Measurements from ENCODE around the gene SLC38A8. TPM values are rescaled to one million over a fixed set of nuclear protein-coding genes. Genes with fewer than 3 reads are reported as not detected.

The SLC38A8 gene
- total RNA-seq, 2 experiments from 2014 or later, result not detected

DNA sequence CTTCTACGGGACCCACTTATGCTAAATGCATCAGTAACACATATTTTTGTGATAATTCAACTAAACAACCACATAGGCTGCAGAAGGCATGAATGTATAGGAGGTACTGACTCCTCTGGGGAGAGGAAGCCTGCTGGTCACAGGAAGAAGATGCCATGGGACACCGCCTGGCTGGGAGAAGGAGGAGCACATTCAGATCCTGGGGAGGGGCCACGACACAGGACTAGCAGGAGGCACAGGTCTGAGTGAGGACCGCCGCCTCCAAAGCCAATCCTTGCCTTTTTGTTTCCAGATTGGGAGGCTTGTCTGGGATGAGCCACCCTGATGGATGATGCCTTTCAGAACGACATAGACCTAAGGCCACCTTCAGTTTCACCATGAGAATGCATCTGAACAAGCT, 39.5 kb upstream of the SLC38A8 start:
- H3K4me1 Mint-ChIP-seq, result peaks cover 19% of the 10 kb centered on the region
- no peaks in the 10 kb centered on the region for H3K9me3 Mint-ChIP-seq

DNA sequence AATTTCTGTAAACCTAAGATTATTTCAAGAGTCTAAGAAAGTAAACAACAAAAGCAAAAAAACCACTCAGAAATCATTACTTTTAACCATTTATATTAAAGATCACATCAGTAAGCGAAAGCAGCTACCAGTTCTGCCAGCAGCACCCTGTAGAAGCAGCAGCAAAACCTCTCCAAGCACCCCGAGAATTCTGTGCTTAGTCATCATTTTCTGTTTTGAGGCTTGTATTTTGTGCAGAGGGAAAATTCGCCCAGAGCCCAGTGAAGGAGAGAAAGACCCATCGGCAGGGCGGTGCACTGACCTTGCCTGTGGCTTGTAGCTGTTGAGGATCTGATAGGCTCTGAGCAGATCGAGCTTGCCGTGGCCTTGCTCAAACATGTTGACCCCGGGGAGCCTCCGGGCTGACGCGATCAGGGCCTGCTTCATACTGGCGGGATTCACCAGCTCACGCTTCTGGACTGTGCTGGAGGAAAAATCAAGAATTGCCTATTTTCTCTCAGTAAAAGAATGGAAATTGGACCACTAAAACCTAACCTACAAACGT, 38.9 kb upstream of the SLC38A8 start:
- no peak for DNase-seq
- H3K27ac Mint-ChIP-seq, result no peak overlapping the region
- peaks cover 14% of the 10 kb centered on the region for H3K4me1 Mint-ChIP-seq
- H3K9me3 Mint-ChIP-seq, result no peaks in the 10 kb centered on the region
- peaks cover 31% of the 10 kb centered on the region for H3K36me3 Mint-ChIP-seq (ENCODE audit: low read depth)
- no peak overlapping the region for H3K4me3 Mint-ChIP-seq
- H3K27me3 Mint-ChIP-seq, result no peaks in the 10 kb centered on the region
- ChIA-PET CTCF (interaction anchor here (1.3 kb wide), 1 partner anchor 105 kb away, joined by 6 read pairs; the partner anchor contains the start of gene TAF1C), POLR2A (no interaction called here)

More for the DNA sequence above, 39.5 kb upstream of the SLC38A8 start:
- Mint-ChIP-seq H3K27me3 (no peaks in the 10 kb centered on the region), H3K36me3 (ENCODE audit: low read depth) (peaks cover 33% of the 10 kb centered on the region), H3K4me3 (no peak overlapping the region), H3K27ac (no peak overlapping the region)
- CTCF ChIA-PET, result interaction anchor here (1.3 kb wide), 1 partner anchor 105 kb away, joined by 6 read pairs; the partner anchor contains the start of gene TAF1C
- DNase-seq, result no peak
- POLR2A ChIA-PET, result no interaction called here

DNA sequence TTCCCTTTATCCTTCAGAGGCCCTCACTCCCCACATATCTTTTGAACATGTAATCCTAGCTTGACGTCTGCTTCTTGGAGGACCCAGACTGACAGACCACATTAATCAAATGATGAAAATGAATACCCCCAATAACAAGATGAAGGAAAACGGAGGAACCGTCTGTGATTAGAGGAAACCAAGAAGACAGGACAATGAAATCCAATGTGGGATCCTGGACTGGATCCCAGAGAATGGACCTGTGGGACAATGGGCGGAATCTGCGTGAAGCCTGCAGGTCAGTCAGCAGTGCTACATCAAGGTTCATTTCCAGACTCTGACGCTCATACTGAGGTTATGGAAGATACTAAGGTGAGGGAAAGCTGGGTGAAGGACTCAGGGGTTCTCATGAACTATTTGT, 38.2 kb upstream of the SLC38A8 start:
- ChIA-PET POLR2A (no interaction called here), CTCF (interaction anchor here (1.3 to 2.0 kb wide), 2 partner anchors 15 to 106 kb away, joined by 5 to 6 read pairs; partner anchors contain the start of gene TAF1C)
- Mint-ChIP-seq H3K4me1 (peaks cover 7% of the 10 kb centered on the region), H3K27me3 (no peaks in the 10 kb centered on the region), H3K36me3 (ENCODE audit: low read depth) (peaks cover 24% of the 10 kb centered on the region), H3K9me3 (no peaks in the 10 kb centered on the region), H3K4me3 (no peak overlapping the region), H3K27ac (no peak overlapping the region)
- no peak for DNase-seq

DNA sequence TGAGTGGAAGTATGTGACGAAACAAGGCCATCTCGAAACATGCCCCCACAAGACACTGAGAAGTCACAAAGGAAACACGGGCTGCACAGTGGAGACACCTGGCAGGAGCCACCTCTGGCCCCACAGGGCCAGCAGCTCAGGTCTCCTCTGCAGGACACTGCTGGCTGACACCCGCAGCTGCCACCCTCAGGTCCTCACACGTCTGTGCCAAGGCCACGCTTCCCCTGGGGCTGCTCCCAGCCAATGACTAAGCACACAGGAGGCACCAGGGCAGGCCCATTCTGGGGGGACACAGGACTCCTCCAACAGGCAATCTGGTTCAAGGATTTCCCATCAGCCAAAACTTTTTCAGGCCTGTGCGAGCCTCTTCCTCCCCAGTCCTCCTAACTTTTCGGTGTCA, 37.8 kb upstream of the SLC38A8 start:
- DNase-seq, result no peak
- Mint-ChIP-seq H3K9me3 (no peaks in the 10 kb centered on the region), H3K27ac (no peak overlapping the region), H3K27me3 (no peaks in the 10 kb centered on the region), H3K4me1 (peaks cover 6% of the 10 kb centered on the region), H3K4me3 (no peak overlapping the region), H3K36me3 (ENCODE audit: low read depth) (peaks cover 25% of the 10 kb centered on the region)
- ChIA-PET POLR2A (no interaction called here), CTCF (interaction anchor here (0.8 to 2.0 kb wide), 2 partner anchors 14 to 106 kb away, joined by 3 to 5 read pairs; partner anchors contain the start of gene TAF1C)

DNA sequence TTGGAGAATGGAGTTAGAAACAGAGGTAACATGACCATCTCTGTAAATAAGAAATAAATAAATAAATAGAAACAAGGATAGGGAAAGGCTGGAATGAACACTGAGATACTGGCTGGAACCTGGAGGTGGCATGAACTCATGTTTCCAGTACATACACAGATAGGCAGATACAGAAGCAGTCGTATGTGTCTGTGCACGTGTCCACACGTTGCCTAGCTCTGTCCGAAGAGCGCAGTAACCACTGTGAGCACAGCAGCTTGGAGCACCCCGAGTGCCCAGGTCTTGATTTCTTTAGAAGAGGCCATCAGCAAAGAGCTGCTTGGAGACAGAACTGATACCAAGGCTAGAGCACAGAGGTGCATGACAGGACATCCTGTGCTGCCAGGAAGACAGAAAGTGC, 37.1 kb upstream of the SLC38A8 start:
- Mint-ChIP-seq H3K4me1 (peaks cover 1% of the 10 kb centered on the region), H3K27me3 (no peaks in the 10 kb centered on the region), H3K9me3 (no peaks in the 10 kb centered on the region), H3K27ac (no peak overlapping the region), H3K36me3 (ENCODE audit: low read depth) (peaks cover 25% of the 10 kb centered on the region), H3K4me3 (no peak overlapping the region)
- ChIA-PET POLR2A (no interaction called here), CTCF (interaction anchor here (0.8 to 2.0 kb wide), 2 partner anchors 14 to 106 kb away, joined by 3 to 5 read pairs; partner anchors contain the start of gene TAF1C)
- no peak for DNase-seq

DNA sequence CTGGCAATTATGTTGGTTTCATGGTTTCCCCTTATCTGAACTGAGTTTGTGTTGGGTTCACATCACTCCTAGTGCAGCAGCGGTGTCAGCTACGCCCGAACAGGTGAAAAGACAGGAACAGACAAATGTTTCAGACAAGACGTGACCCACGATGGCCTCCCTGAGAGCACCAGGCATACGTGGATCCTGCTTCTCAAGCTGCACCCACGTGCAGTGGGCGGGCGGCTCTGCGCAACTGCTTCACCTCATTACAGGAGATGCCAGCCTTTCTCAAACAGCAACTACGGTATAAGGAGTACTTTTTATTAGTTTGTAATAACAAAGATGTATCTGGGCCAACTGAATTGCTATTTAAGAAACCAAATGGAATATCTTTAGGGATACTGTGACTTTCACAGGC, 32.8 kb upstream of the SLC38A8 start:
- H3K36me3 Mint-ChIP-seq (ENCODE audit: low read depth), result peaks cover 22% of the 10 kb centered on the region
- ChIA-PET POLR2A (no interaction called here), CTCF (interaction anchor here (1.3 kb wide), 1 partner anchor 12 kb away, joined by 4 read pairs; no protein-coding TSS in a partner anchor)
- H3K27me3 Mint-ChIP-seq, result no peaks in the 10 kb centered on the region
- DNase-seq, result no peak
- no peak overlapping the region for H3K27ac Mint-ChIP-seq
- H3K4me3 Mint-ChIP-seq, result no peak overlapping the region
- no peaks in the 10 kb centered on the region for H3K4me1 Mint-ChIP-seq
- H3K9me3 Mint-ChIP-seq, result no peaks in the 10 kb centered on the region

DNA sequence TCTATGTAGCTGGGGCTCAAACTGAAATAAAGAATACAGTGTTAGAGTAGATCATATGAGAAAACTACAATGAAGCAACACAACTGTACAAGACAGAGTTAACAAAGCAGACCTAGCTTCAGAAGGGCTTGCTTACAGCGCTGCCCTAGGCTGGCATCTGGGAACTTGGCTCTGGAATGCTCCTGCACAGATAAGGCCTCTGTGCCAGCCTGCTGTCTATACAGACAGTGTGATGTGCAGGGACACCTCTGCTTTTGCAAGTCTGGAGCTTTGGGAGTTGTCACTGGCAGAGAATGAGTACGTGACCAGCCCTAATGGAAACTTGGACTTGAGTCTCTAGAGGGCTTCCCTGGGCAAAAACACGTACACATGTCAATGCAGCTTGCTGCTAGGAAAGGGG, 32.1 kb upstream of the SLC38A8 start:
- ChIA-PET POLR2A (interaction anchor here (0.6 kb wide), 1 partner anchor 15 kb away, joined by 3 read pairs; no protein-coding TSS in a partner anchor), CTCF (interaction anchor here (1.3 kb wide), 1 partner anchor 12 kb away, joined by 4 read pairs; no protein-coding TSS in a partner anchor)
- Mint-ChIP-seq H3K4me1 (no peaks in the 10 kb centered on the region), H3K9me3 (no peaks in the 10 kb centered on the region), H3K27me3 (no peaks in the 10 kb centered on the region), H3K36me3 (ENCODE audit: low read depth) (peaks cover 25% of the 10 kb centered on the region), H3K27ac (no peak overlapping the region), H3K4me3 (no peak overlapping the region)
- no peak for DNase-seq

DNA sequence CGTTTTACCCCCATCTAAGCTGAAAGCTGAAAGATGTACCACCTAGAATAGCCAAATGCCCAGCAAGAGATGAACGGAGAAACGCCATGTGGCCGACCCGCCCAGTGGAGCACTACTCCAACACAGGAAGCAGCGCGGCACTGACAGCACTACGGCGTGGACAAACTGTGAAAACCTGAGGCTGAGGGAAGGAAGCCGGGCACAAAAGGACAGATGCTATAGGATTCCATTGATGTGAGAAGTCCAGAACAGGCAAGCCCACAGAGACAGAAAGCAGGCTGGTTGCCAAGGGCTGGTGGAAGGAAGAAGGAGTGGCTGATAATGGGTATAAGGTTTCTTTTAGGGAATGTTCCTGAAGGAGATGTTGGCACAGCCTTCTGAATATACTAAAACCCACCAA, 29.4 kb upstream of the SLC38A8 start:
- DNase-seq, result no peak
- H3K36me3 Mint-ChIP-seq (ENCODE audit: low read depth), result peaks cover 38% of the 10 kb centered on the region
- no peaks in the 10 kb centered on the region for H3K27me3 Mint-ChIP-seq
- ChIA-PET CTCF (no interaction called here), POLR2A (no interaction called here)
- H3K4me1 Mint-ChIP-seq, result no peaks in the 10 kb centered on the region
- no peak overlapping the region for H3K27ac Mint-ChIP-seq
- H3K4me3 Mint-ChIP-seq, result no peak overlapping the region
- no peaks in the 10 kb centered on the region for H3K9me3 Mint-ChIP-seq

DNA sequence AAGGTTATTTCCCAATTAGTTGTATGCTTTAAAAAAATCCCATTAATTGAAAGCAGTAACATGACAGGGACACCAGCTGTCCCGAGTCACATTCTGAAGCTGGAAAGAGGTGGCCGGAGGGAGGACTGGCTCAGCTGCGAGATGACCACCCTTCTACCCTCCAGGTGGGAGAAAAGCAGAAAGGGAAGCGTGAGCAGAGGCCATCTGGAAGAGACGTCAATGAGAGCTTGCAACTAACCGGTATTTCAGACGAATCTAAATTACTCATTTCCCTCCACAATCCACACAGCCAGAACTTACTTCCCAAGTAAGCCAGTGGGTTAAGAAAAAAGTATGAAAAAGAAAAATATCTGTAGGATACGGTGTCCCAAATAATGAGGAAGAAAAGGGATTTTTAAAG, 28.5 kb upstream of the SLC38A8 start:
- H3K27me3 Mint-ChIP-seq, result no peaks in the 10 kb centered on the region
- H3K27ac Mint-ChIP-seq, result no peak overlapping the region

DNA sequence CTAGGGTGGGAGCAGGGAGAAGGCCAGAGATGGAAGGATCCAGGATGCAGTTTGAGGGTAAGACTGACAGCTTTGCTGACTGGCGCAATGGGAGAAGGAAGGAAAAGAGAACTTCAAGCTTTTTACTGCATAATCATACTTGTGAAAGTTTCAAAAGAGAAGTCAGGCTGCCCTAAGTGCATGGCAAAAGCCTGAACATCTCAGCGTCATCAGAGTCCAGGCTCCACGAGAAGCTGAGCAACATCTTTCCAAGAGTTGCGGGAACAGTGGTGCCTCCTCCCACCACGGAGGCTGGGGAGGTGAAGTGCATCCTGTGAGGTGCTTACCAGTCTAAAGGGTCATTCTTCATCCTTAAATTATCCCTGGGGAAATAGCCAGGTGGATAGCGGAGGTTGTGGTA, 26.9 kb upstream of the SLC38A8 start:
- Mint-ChIP-seq H3K4me1 (peaks cover 2% of the 10 kb centered on the region), H3K9me3 (no peaks in the 10 kb centered on the region)
- POLR2A ChIA-PET, result no interaction called here

More for the DNA sequence above, 28.5 kb upstream of the SLC38A8 start:
- DNase-seq, result no peak
- CTCF ChIA-PET, result no interaction called here
- peaks cover 42% of the 10 kb centered on the region for H3K36me3 Mint-ChIP-seq (ENCODE audit: low read depth)
- POLR2A ChIA-PET, result no interaction called here
- no peaks in the 10 kb centered on the region for H3K9me3 Mint-ChIP-seq
- H3K4me1 Mint-ChIP-seq, result peaks cover 2% of the 10 kb centered on the region
- H3K4me3 Mint-ChIP-seq, result no peak overlapping the region

DNA sequence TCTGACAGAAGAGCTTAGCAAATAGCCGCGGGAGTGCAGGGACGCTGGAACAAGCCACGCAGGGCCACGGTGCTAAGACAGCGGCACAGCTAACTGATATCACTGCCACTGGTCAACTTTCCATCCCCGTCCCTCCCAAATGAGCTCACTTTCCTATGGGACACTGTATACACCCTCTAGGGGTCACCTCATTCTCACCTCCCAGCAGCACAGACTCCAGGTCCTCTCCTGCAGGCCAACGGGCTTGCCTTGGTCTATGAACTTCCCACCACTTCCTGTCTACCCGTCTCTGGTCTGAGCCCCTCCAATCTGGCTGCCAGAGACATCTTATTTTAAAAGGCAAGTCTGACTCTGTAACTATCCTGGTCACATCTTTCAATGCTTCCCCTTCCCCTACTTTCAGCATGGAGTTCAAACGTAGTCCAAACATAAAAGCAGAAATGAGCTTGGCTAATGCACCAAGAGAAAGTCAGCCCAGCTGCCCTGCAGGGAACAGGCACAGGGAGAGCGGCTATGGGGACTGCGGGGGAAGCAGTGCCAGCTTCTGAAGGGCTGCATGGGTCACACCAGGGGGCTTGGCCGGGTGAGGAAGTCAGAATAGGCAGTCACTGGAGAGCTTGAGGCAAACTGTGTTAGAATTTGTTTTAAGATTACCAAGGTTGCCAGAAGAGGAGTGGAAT, 26.3 kb upstream of the SLC38A8 start:
- ChIA-PET CTCF (interaction anchor here (2.0 kb wide), 1 partner anchor 118 kb away, joined by 6 read pairs; the partner anchor contains the start of gene TAF1C), POLR2A (no interaction called here)
- no peak overlapping the region for H3K27ac Mint-ChIP-seq
- H3K9me3 Mint-ChIP-seq, result no peaks in the 10 kb centered on the region
- H3K4me1 Mint-ChIP-seq, result peaks cover 2% of the 10 kb centered on the region
- H3K27me3 Mint-ChIP-seq, result no peaks in the 10 kb centered on the region
- DNase-seq, result no peak
- H3K36me3 Mint-ChIP-seq (ENCODE audit: low read depth), result peaks cover 41% of the 10 kb centered on the region
- H3K4me3 Mint-ChIP-seq, result no peak overlapping the region

More for the DNA sequence above, 26.9 kb upstream of the SLC38A8 start:
- no peak overlapping the region for H3K4me3 Mint-ChIP-seq
- no peaks in the 10 kb centered on the region for H3K27me3 Mint-ChIP-seq
- H3K36me3 Mint-ChIP-seq (ENCODE audit: low read depth), result peaks cover 39% of the 10 kb centered on the region
- H3K27ac Mint-ChIP-seq, result no peak overlapping the region
- DNase-seq, result no peak
- CTCF ChIA-PET, result no interaction called here

DNA sequence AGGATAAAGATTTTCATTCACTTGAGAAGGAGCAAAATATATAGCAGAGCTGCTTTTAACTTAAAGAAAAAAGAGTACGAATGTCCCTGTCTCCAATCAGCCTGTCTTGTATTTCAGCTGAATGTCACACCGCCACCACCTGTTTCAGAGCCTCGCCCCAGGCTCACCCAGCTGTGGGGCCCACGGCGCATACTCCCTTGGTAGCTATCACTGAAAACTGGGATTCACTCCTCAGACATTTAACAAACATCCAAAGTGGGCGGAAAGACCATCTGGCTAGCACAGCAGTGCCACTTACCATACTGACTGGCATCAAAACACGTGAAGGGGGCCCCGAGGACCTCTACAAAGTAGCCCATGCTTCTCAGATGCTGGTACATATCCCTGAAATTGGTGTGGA, 25.4 kb upstream of the SLC38A8 start:
- no peak overlapping the region for H3K4me3 Mint-ChIP-seq
- H3K27me3 Mint-ChIP-seq, result no peaks in the 10 kb centered on the region
- H3K27ac Mint-ChIP-seq, result no peak overlapping the region
- H3K9me3 Mint-ChIP-seq, result no peaks in the 10 kb centered on the region
- CTCF ChIA-PET, result interaction anchor here (0.8 to 2.0 kb wide), 2 partner anchors 112 to 119 kb away, joined by 3 to 6 read pairs; partner anchors contain the start of gene TAF1C
- peaks cover 2% of the 10 kb centered on the region for H3K4me1 Mint-ChIP-seq
- POLR2A ChIA-PET, result no interaction called here
- H3K36me3 Mint-ChIP-seq (ENCODE audit: low read depth), result peaks cover 40% of the 10 kb centered on the region
- no peak for DNase-seq

DNA sequence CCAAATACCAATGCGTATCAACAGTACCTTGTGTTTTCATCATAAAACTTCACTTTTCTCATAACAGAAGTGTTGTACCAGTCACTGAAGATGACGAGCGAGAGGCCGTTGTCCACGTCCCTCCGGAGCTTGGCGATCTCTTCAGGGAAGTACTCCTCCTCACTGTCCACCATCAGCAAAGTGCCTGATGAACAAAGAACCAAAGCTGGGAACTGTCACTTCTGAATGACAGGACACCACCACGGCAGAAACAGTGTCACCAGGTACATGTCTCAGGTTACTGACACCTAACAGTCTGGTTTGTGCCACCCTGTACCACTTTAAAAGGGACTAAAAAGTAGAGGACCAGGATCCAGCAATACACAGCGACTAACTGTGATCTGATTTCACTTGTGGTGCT, 25.0 kb upstream of the SLC38A8 start:
- Mint-ChIP-seq H3K9me3 (no peaks in the 10 kb centered on the region), H3K36me3 (ENCODE audit: low read depth) (peaks cover 44% of the 10 kb centered on the region), H3K27ac (no peak overlapping the region), H3K4me1 (peaks cover 6% of the 10 kb centered on the region), H3K27me3 (no peaks in the 10 kb centered on the region), H3K4me3 (no peak overlapping the region)
- ChIA-PET CTCF (interaction anchor here (0.8 to 2.0 kb wide), 2 partner anchors 111 to 119 kb away, joined by 3 to 6 read pairs; partner anchors contain the start of gene TAF1C), POLR2A (no interaction called here)
- DNase-seq, result no peak
